HG03196 (cell line): ENCODE measurements around the gene GYPB.
"Not testable (repeated sequence)": the region's sequence is repeated elsewhere in the genome, so short reads cannot be mapped to it uniquely, and the experiment has no call there.

Experiments
- ATAC-seq: cut with Tn5 transposase; IDR thresholded peaks from one replicate; pipeline ENCODE4 v1.9.1; 2021; ENCODE audit not compliant: unreplicated experiment

The GYPB gene

GRCh38 chr4:144019277-144019676 lies at the start of gene GYPB:
Gene GYPB (minus strand): TSS chr4:144019380. CDS start chr4:144019287, 93 bp downstream.
- not testable (repeated sequence) for ATAC-seq

GRCh38 chr4:144061556-144061955 lies 42.4 kb upstream of the GYPB start:
- not testable (repeated sequence) for ATAC-seq

GRCh38 chr4:144060234-144060859 lies 41.2 kb upstream of the GYPB start:
- ATAC-seq, result not testable (repeated sequence)

- no peak for ATAC-seq
These were observed 37.6 kb upstream of the GYPB start for GRCh38 chr4:144056800-144057199.

- not testable (repeated sequence) for ATAC-seq
These were observed 36.2 kb upstream of the GYPB start for GRCh38 chr4:144055336-144055735.

GRCh38 chr4:144051494-144051893 lies 32.3 kb upstream of the GYPB start:
- ATAC-seq, result not testable (repeated sequence)

GRCh38 chr4:144050631-144051030 lies 31.5 kb upstream of the GYPB start:
- ATAC-seq, result not testable (repeated sequence)

GRCh38 chr4:144049495-144050424 lies 30.6 kb upstream of the GYPB start:
- not testable (repeated sequence) for ATAC-seq

- not testable (repeated sequence) for ATAC-seq
These were observed 25.8 kb upstream of the GYPB start for GRCh38 chr4:144044936-144045335.

- not testable (repeated sequence) for ATAC-seq
These were observed 13.4 kb upstream of the GYPB start for GRCh38 chr4:144032580-144032979.

- ATAC-seq, result not testable (repeated sequence)
These were observed 12.7 kb upstream of the GYPB start for GRCh38 chr4:144031875-144032274.

- ATAC-seq, result not testable (repeated sequence)
These were observed 12.2 kb upstream of the GYPB start for GRCh38 chr4:144031369-144031768.

- not testable (repeated sequence) for ATAC-seq
These were observed 11.5 kb upstream of the GYPB start for GRCh38 chr4:144030708-144031107.

GRCh38 chr4:144026682-144027081 lies 7.5 kb upstream of the GYPB start:
- ATAC-seq, result not testable (repeated sequence)

GRCh38 chr4:144024399-144025053 lies 5.3 kb upstream of the GYPB start:
- not testable (repeated sequence) for ATAC-seq

- ATAC-seq, result not testable (repeated sequence)
These were observed 3.7 kb upstream of the GYPB start for GRCh38 chr4:144022772-144023400.

- ATAC-seq, result peak; percentile 75
These were observed 2.3 kb upstream of the GYPB start for GRCh38 chr4:144021336-144021990.

- ATAC-seq, result not testable (repeated sequence)
These were observed 768 bp downstream of the GYPB start for GRCh38 chr4:144018223-144019000.

GRCh38 chr4:144017271-144017670 lies 1.9 kb downstream of the GYPB start:
- not testable (repeated sequence) for ATAC-seq
